Kidney (tissue), 14 donors: ENCODE data around the gene PPP2R2C. TPM values are rescaled to one million over a fixed set of nuclear protein-coding genes. Genes with fewer than 3 reads are reported as not detected.

Source experiments
- DNase-seq, 5 donors: peaks; one replicate each; pipeline ENCODE4 v3.0.0-alpha.2; 2013 to 2020
- FAIRE-seq: peaks from 2 replicates; lab custom pipeline; 2012; peaks lifted over from hg19 to GRCh38; lab: Jason Lieb, UNC
- H3K27ac ChIP-seq, 2 donors: one replicate each; pipeline ENCODE4 v1.7.0; 2013; ENCODE audit warnings: low read depth in 2 of 2, low read length in 2 of 2, inconsistent platforms in 1 of 2
- H3K27me3 ChIP-seq: one replicate; pipeline ENCODE4 v1.7.1; 2013; ENCODE audit warnings: low read length, inconsistent platforms; ENCODE audit not compliant: control insufficient read depth, insufficient read depth
- H3K36me3 ChIP-seq, 3 donors: one replicate each; pipeline versions ENCODE4 v1.7.0 to v1.7.1; 2013; ENCODE audit warnings: low read length in 3 of 3, control low read depth in 1 of 3, inconsistent platforms in 1 of 3; ENCODE audit not compliant: insufficient read depth in 3 of 3, control insufficient read depth in 2 of 3
- H3K4me1 ChIP-seq, 3 donors: one replicate each; pipeline versions ENCODE4 v1.7.0 to v1.7.1; 2013; ENCODE audit warnings: low read length in 3 of 3, inconsistent platforms in 1 of 3, low read depth in 1 of 3; ENCODE audit not compliant: control insufficient read depth in 2 of 3, insufficient read depth in 2 of 3
- H3K4me3 ChIP-seq, 3 donors: one replicate each; pipeline versions ENCODE4 v1.7.0 to v1.8.1; 2013; ENCODE audit warnings: low read length in 3 of 3, control low read depth in 1 of 3, inconsistent platforms in 1 of 3
- H3K9ac ChIP-seq, 3 donors: one replicate each; pipeline versions ENCODE4 v1.7.0 to v1.7.1; 2013; ENCODE audit warnings: low read length in 3 of 3, control low read depth in 1 of 3, inconsistent platforms in 1 of 3
- H3K9me3 ChIP-seq, 3 donors: one replicate each; pipeline versions ENCODE4 v1.7.0 to v1.7.1; 2013; ENCODE audit warnings: low read length in 3 of 3, control low read depth in 1 of 3, inconsistent platforms in 1 of 3; ENCODE audit not compliant: control insufficient read depth in 2 of 3, insufficient read depth in 1 of 3
- intact Hi-C: fragments of 100-400 bp; cut with DNase I; formaldehyde crosslinking; loops from one replicate; pipeline ENCODE4 v1.11.1; 2022
- polyA plus RNA-seq: library from polyadenylated mRNA; stranded (reverse); fragments of 350-450 nt; fragmentation: Illumina TruSeq; extraction: RNeasy Lipid Tissue Mini Kit (QIAGEN cat#74804); gene quantifications from one replicate; pipeline ENCODE4 v1.2.3, GENCODE V29; 2014; ENCODE audit warnings: low read depth, low replicate concordance; ENCODE audit not compliant: insufficient read depth
- total RNA-seq: library from RNA; stranded (reverse); fragmentation: NEBNext Ultra II Directional; extraction: Animal tissue kit (Norgen Biotek cat#: 25700); gene quantifications from one replicate; pipeline ENCODE4 v1.2.1, GENCODE V29; 2021
- TF ChIP-seq, protein P1 (sequence below): IDR thresholded peaks from 3 replicates; pipeline ENCODE4 v1.5.1; 2012; ENCODE audit warnings: mild to moderate bottlenecking, moderate library complexity, borderline replicate concordance; ENCODE audit not compliant: insufficient read depth; ENCODE audit errors: extremely low read depth
- donor health status: control.
- donor health status: control.
- donor health status: control.
- donor health status: control.
- donor health status: control.
- donor health status: DM: yes; HTN: yes; CAD: no.
- donor health status: Normal renal cell carcinoma (clear cell type).

Gene PPP2R2C
- total and polyA plus RNA-seq, 2 donors from 2014 or later = 0.39 to 0.82 TPM

DNA sequence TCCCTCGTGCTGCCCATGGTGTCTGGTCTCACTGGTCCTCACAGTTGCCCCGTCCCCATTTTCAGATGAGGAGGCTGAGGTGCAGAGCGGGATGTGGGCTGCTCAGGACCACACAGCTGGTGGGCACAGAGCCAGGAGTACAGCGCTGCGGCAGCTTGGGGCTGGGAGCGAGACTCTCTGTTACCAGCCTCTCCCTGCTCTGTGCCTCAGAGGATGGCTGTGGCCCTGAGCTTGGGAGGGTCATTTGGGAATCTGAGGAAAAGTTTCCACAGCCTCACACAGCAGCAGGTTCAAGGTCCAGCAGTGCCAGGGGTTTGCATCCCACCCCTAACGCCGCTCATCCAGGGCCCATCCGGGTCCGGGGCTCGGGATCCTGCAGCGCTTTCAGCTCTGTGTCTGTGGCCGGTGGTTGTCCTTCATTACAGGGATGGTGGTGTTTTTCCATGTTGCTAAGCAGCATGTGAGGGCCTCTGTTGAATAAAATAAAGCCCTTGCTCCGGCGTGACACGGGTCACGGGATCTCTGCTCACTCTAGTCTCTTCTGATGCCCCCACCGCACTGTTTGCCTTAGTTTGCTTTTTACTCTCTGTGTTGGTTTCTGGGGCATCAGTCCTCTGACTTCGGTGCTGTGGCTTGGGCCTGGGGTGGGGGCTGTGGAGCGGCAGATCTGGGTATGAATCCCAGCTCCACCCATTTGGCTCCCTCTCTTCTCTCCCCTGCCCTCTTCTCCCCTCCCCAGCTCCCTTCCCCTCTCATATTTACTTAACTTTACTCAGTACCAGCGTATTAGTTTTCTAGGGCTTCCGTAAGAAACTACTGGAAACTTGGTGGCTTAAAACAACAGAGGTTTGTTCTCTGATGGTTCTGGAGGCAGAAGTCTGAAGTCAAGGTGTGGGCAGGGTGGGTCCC, 196.3 kb downstream of the PPP2R2C start:
- DNase-seq = peak in 4 of 5 donors; percentile 64 to 74 (median 70)
- H3K4me3 ChIP-seq = no peak overlapping the region
- H3K4me1 ChIP-seq = peaks cover 0 to 21% (median 0%) of the 10 kb centered on the region in 3 donors
- no peak for FAIRE-seq
- H3K36me3 ChIP-seq = no peaks in the 10 kb centered on the region
- no peak overlapping the region for H3K27ac ChIP-seq
- TF ChIP-seq, protein P1, sequence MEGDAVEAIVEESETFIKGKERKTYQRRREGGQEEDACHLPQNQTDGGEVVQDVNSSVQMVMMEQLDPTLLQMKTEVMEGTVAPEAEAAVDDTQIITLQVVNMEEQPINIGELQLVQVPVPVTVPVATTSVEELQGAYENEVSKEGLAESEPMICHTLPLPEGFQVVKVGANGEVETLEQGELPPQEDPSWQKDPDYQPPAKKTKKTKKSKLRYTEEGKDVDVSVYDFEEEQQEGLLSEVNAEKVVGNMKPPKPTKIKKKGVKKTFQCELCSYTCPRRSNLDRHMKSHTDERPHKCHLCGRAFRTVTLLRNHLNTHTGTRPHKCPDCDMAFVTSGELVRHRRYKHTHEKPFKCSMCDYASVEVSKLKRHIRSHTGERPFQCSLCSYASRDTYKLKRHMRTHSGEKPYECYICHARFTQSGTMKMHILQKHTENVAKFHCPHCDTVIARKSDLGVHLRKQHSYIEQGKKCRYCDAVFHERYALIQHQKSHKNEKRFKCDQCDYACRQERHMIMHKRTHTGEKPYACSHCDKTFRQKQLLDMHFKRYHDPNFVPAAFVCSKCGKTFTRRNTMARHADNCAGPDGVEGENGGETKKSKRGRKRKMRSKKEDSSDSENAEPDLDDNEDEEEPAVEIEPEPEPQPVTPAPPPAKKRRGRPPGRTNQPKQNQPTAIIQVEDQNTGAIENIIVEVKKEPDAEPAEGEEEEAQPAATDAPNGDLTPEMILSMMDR = no peak
- intact Hi-C loops = no loop called here
- no peaks in the 10 kb centered on the region for H3K27me3 ChIP-seq
- no peaks in the 10 kb centered on the region for H3K9me3 ChIP-seq
- no peak overlapping the region for H3K9ac ChIP-seq

DNA sequence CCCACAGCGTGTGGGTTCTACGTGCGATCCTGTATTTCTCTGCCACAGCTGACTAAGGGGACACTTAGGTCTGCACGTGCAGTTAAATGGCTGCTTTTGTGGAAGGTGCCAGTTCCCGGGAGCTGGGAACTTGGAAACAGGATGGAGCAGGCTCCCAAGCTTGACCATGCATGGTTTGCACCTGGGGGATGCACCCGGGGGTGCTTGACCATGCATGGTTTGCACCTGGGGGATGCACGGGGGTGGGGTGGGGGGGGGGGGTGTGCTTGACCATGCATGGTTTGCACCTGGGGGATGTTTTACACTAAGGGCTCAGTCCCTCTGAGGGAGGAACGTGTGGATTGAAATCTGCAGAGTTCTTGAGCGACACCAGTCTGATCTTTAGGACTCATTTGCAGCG, 197.1 kb downstream of the PPP2R2C start:
- no peaks in the 10 kb centered on the region for H3K27me3 ChIP-seq
- H3K4me1 ChIP-seq = peaks cover 0 to 27% (median 6%) of the 10 kb centered on the region in 3 donors
- intact Hi-C loops = no loop called here
- H3K9ac ChIP-seq = no peak overlapping the region
- H3K36me3 ChIP-seq = no peaks in the 10 kb centered on the region
- DNase-seq (peak in 2 of 5 donors; percentile 28 to 60), FAIRE-seq (no peak)
- no peaks in the 10 kb centered on the region for H3K9me3 ChIP-seq
- no peak overlapping the region for H3K4me3 ChIP-seq
- H3K27ac ChIP-seq = no peak overlapping the region
- TF ChIP-seq, protein P1 = no peak

DNA sequence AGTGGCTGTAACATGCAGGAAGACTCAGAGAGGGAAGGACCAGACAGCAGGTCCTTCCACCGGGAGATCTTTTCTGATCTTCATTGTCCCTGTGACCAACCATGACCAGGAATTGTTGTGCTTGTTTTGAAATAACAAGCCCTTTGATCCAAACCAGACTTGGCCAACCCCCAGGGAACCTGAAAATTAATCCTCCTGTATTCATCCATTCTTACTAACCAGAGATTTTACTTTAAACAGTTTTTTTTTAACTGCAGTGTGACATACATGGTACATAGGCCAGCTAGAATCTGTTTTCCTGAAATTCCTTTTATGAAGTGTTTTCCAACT, 198.8 kb downstream of the PPP2R2C start:
- H3K9me3 ChIP-seq = no peaks in the 10 kb centered on the region
- H3K36me3 ChIP-seq = no peaks in the 10 kb centered on the region
- peaks cover 0 to 28% (median 6%) of the 10 kb centered on the region in 3 donors for H3K4me1 ChIP-seq
- DNase-seq = no peak
- no peak overlapping the region for H3K9ac ChIP-seq
- TF ChIP-seq, protein P1 = no peak
- H3K4me3 ChIP-seq = no peak overlapping the region
- intact Hi-C loops = no loop called here
- H3K27me3 ChIP-seq = no peaks in the 10 kb centered on the region
- H3K27ac ChIP-seq = no peak overlapping the region
- FAIRE-seq = no peak
